SK-N-SH (cell line): ENCODE data around the gene CBX3. TPM values are rescaled to one million over a fixed set of nuclear protein-coding genes. Genes with fewer than 3 reads are reported as not detected.

Source experiments
- CTCF ChIA-PET: fragments of 300-600, 350-600 bp; formaldehyde crosslinking; extraction: SDS; loops from one replicate; lab custom pipeline; 2021; lab: Yijun Ruan, JAX
- POLR2A ChIA-PET: fragments of 350-600 bp; sonication (Branson Sonifier 250); formaldehyde crosslinking; extraction: SDS; loops from one replicate; lab custom pipeline; 2020; ENCODE audit warnings: antibody characterized with exemption, inconsistent platforms; lab: Yijun Ruan, JAX
- DNase-seq: peaks from one replicate; pipeline ENCODE4 v3.0.0; 2012
- H2AFZ ChIP-seq: fragments of 200-600 bp; sonication (generic); 2 replicates; pipeline ENCODE4 v1.8.1; 2016; ENCODE audit warnings: antibody characterized with exemption, mild to moderate bottlenecking, low read depth
- H3F3A ChIP-seq: fragments of 200-600 bp; sonication (generic); replicated peaks from 2 replicates; pipeline ENCODE3; 2016; ENCODE audit warnings: antibody characterized with exemption, mild to moderate bottlenecking; ENCODE audit not compliant: insufficient read depth
- H3K27ac ChIP-seq, 2 experiments: fragments of 200-500 bp in 1 of 2; fragments of 200-600 bp in 1 of 2; sonication (Bioruptor generic) in 1 of 2; sonication (generic), shearing (Covaris generic) in 1 of 2; 2 replicates each; pipeline versions ENCODE4 v1.5.1 to v1.6.1; 2014 to 2016; ENCODE audit warnings: low read depth in 2 of 2, inconsistent platforms in 1 of 2, low read length in 1 of 2, mild to moderate bottlenecking in 1 of 2, mixed read lengths in 1 of 2
- H3K27me3 ChIP-seq: fragments of 200-600 bp; sonication (generic), shearing (Covaris generic); 2 replicates; pipeline ENCODE4 v1.6.1; 2016; ENCODE audit warnings: mixed run types; ENCODE audit not compliant: insufficient read depth
- H3K36me3 ChIP-seq, 2 experiments: fragments of 200-500 bp in 1 of 2; fragments of 200-600 bp in 1 of 2; sonication (Bioruptor generic) in 1 of 2; sonication (generic) in 1 of 2; replicated peaks in 1 of 2; 2 replicates each; pipeline versions ENCODE3 to v1.5.1; 2014 to 2016; ENCODE audit warnings: low read length in 1 of 2, mild to moderate bottlenecking in 1 of 2; ENCODE audit not compliant: insufficient read depth in 2 of 2, control insufficient read depth in 1 of 2
- H3K4me1 ChIP-seq, 2 experiments: fragments of 200-500 bp in 1 of 2; fragments of 200-600 bp in 1 of 2; sonication (Bioruptor generic) in 1 of 2; sonication (generic), shearing (Covaris generic) in 1 of 2; 2 replicates each; pipeline versions ENCODE4 v1.5.1 to v1.6.1; 2014 to 2016; ENCODE audit warnings: low read depth in 1 of 2, low read length in 1 of 2, mixed run types in 1 of 2; ENCODE audit not compliant: insufficient read depth in 2 of 2, control insufficient read depth in 1 of 2
- H3K4me2 ChIP-seq: fragments of 200-600 bp; sonication (generic), shearing (Covaris generic); 2 replicates; pipeline ENCODE4 v1.6.1; 2017; ENCODE audit warnings: mixed run types
- H3K4me3 ChIP-seq, 2 experiments: fragments of 200-500 bp in 1 of 2; fragments of 200-600 bp in 1 of 2; sonication (Bioruptor generic) in 1 of 2; sonication (generic), shearing (Covaris generic) in 1 of 2; 2 replicates each; pipeline versions ENCODE4 v1.5.1 to v1.8.1; 2014 to 2016; ENCODE audit warnings: low read depth in 2 of 2, inconsistent platforms in 1 of 2, low read length in 1 of 2, mild to moderate bottlenecking in 1 of 2, mixed read lengths in 1 of 2, moderate library complexity in 1 of 2
- H3K79me2 ChIP-seq: fragments of 200-600 bp; sonication (generic); 2 replicates; pipeline ENCODE4 v1.8.1; 2017; ENCODE audit warnings: mild to moderate bottlenecking; ENCODE audit not compliant: insufficient read depth
- H3K9ac ChIP-seq: fragments of 200-600 bp; sonication (generic); 2 replicates; pipeline ENCODE4 v1.6.1; 2017; ENCODE audit warnings: mixed run types
- H3K9me2 ChIP-seq: fragments of 200-600 bp; sonication (generic); 2 replicates; pipeline ENCODE4 v1.6.1; 2017; ENCODE audit warnings: mixed run types
- H3K9me3 ChIP-seq: fragments of 200-600 bp; sonication (generic); 2 replicates; pipeline ENCODE4 v1.6.1; 2017; ENCODE audit warnings: mixed run types, mild to moderate bottlenecking, moderate library complexity
- H4K20me1 ChIP-seq: fragments of 200-600 bp; sonication (generic); 2 replicates; pipeline ENCODE4 v1.6.1; 2017; ENCODE audit warnings: mild to moderate bottlenecking, mixed run types; ENCODE audit not compliant: insufficient read depth
- ELF1 ChIP-seq: IDR thresholded peaks from 2 replicates; pipeline ENCODE4 v1.4.0; 2012
- EP300 ChIP-seq, 2 experiments: IDR thresholded peaks; 2 replicates each; pipeline versions ENCODE4 v1.4.0 to v1.6.1; 2012; ENCODE audit warnings: borderline replicate concordance in 1 of 2, low read depth in 1 of 2, low read length in 1 of 2
- FOSL2 ChIP-seq: IDR thresholded peaks from 2 replicates; pipeline ENCODE4 v1.4.0; 2012; ENCODE audit warnings: low read depth, mild to moderate bottlenecking, moderate library complexity, borderline replicate concordance
- FOXJ3 ChIP-seq: sonication (generic); formaldehyde crosslinking; IDR thresholded peaks from 2 replicates; pipeline ENCODE4 v1.5.1; 2020; ENCODE audit warnings: mild to moderate bottlenecking, missing genetic modification reagents
- FOXM1 ChIP-seq: IDR thresholded peaks from 2 replicates; pipeline ENCODE4 v1.4.0; 2012; ENCODE audit warnings: low read depth, mild to moderate bottlenecking
- GABPA ChIP-seq: IDR thresholded peaks from 2 replicates; pipeline ENCODE4 v1.4.0; 2012; ENCODE audit warnings: low read depth, mild to moderate bottlenecking
- GATA2 ChIP-seq: sonication (generic); formaldehyde crosslinking; IDR thresholded peaks from 2 replicates; pipeline ENCODE4 v1.5.0; 2020; ENCODE audit warnings: mild to moderate bottlenecking, missing genetic modification reagents
- MAX ChIP-seq: IDR thresholded peaks from 2 replicates; pipeline ENCODE4 v1.4.0; 2012; ENCODE audit warnings: low read depth
- MEF2A ChIP-seq: IDR thresholded peaks from 2 replicates; pipeline ENCODE4 v1.4.0; 2012; ENCODE audit warnings: low read depth, borderline replicate concordance
- MXI1 ChIP-seq: IDR thresholded peaks from 2 replicates; pipeline ENCODE4 v1.6.1; 2012; ENCODE audit warnings: mild to moderate bottlenecking, low read depth, low read length, improper control_type of control experiment
- NFIC ChIP-seq: IDR thresholded peaks from 2 replicates; pipeline ENCODE4 v1.4.0; 2012; ENCODE audit warnings: borderline replicate concordance
- NRF1 ChIP-seq: IDR thresholded peaks from 2 replicates; pipeline ENCODE4 v1.6.1; 2012; ENCODE audit warnings: low read depth, mild to moderate bottlenecking, low read length
- POLR2AphosphoS5 ChIP-seq: IDR thresholded peaks from 2 replicates; pipeline ENCODE4 v1.6.1; 2012; ENCODE audit warnings: low read depth, low read length
- RAD21 ChIP-seq: IDR thresholded peaks from 2 replicates; pipeline ENCODE4 v1.6.1; 2012; ENCODE audit warnings: mild to moderate bottlenecking, low read length
- RCOR1 ChIP-seq: fragments of 150-350 bp; IDR thresholded peaks from 2 replicates; pipeline ENCODE4 v1.6.1; 2017; ENCODE audit warnings: antibody characterized with exemption, low read length
- RXRA ChIP-seq: IDR thresholded peaks from 2 replicates; pipeline ENCODE4 v1.4.0; 2012; ENCODE audit warnings: low read depth, mild to moderate bottlenecking, borderline replicate concordance
- SIN3A ChIP-seq: IDR thresholded peaks from 2 replicates; pipeline ENCODE4 v1.6.1; 2012; ENCODE audit warnings: low read depth, mild to moderate bottlenecking, low read length, moderate library complexity, borderline replicate concordance
- SMC3 ChIP-seq: IDR thresholded peaks from 2 replicates; pipeline ENCODE4 v1.6.1; 2012; ENCODE audit warnings: low read depth, low read length, improper control_type of control experiment
- TCF12 ChIP-seq: IDR thresholded peaks from 2 replicates; pipeline ENCODE4 v1.4.0; 2012
- USF1 ChIP-seq: IDR thresholded peaks from 2 replicates; pipeline ENCODE4 v1.4.0; 2012; ENCODE audit warnings: low read depth, borderline replicate concordance
- USF2 ChIP-seq: fragments of 150-350 bp; IDR thresholded peaks from 2 replicates; pipeline ENCODE4 v1.6.1; 2017; ENCODE audit warnings: antibody characterized with exemption, low read length, low read depth, borderline replicate concordance
- YY1 ChIP-seq: IDR thresholded peaks from 2 replicates; pipeline ENCODE4 v1.4.0; 2012; ENCODE audit warnings: low read depth, mild to moderate bottlenecking
- WGBS: methylation state at CpG from one replicate; pipeline ENCODE4 v1.1.6; 2017; ENCODE audit warnings: low lambda C conversion rate; 5-methylcytosine and 5-hydroxymethylcytosine counted together
- polyA plus RNA-seq, 3 experiments: library from polyadenylated mRNA; depleted of rRNA; stranded (reverse); fragments of >200 nt; gene quantifications; 2 replicates each; pipeline ENCODE4 v1.2.3, GENCODE V29; 2012
- TF ChIP-seq, protein P1 (sequence below): IDR thresholded peaks from 2 replicates; pipeline ENCODE4 v1.6.1; 2012; ENCODE audit warnings: mild to moderate bottlenecking, low read depth, low read length, moderate library complexity
- TF ChIP-seq, protein P2 (sequence below): IDR thresholded peaks from 2 replicates; pipeline ENCODE4; 2012
- TF ChIP-seq, protein P3 (sequence below): fragments of 150-350 bp; IDR thresholded peaks from 2 replicates; pipeline ENCODE4 v1.6.1; 2016; ENCODE audit warnings: mild to moderate bottlenecking, low read depth, low read length

CBX3 gene
- 97.0 and 119 TPM in 2 replicates for polyA plus RNA-seq (2012; rRNA removed)
- 154 and 237 TPM in 2 replicates for polyA plus RNA-seq (2012; cell fraction: cytosol; rRNA removed)
- polyA plus RNA-seq (2012; cell fraction: nucleus; rRNA removed): 109 and 121 TPM in 2 replicates

GRCh38 chr7:26201247-26202018 is at the start of gene CBX3:
Gene CBX3 (plus strand): TSS chr7:26201745. CDS start chr7:26202999, 1,254 bp downstream.
- Histone ChIP-seq H3K27ac (peak within 1 kb of the TSS; percentile 99 to 100), H2AFZ (peak within 1 kb of the TSS; percentile 66; the same call in 1 of the 2 replicates), H3K9ac (peak within 1 kb of the TSS; percentile 99), H3K9me2 (no peaks in the 10 kb centered on the region), H3K27me3 (no peaks in the 10 kb centered on the region), H3K79me2 (peaks cover 89% of the 10 kb centered on the region), H3K4me1 (peaks cover 20 to 29% of the 10 kb centered on the region in 2 experiments), H3K9me3 (no peaks in the 10 kb centered on the region), H3F3A (peaks cover 35% of the 10 kb centered on the region), H3K4me2 (peak within 1 kb of the TSS; percentile 77), H3K36me3 (peaks cover 58 to 59% of the 10 kb centered on the region in 2 experiments), H3K4me3 (peak within 1 kb of the TSS; percentile 100), H4K20me1 (peaks cover 78% of the 10 kb centered on the region)
- DNase-seq: peak; percentile 98
- WGBS: under 1% methylated on average over 32 of the region's 86 CpGs
- ChIA-PET POLR2A (interaction anchor here (0.6 to 5.7 kb wide), 12 partner anchors 9 to 123 kb away, joined by 3 to 51 read pairs (median 4); partner anchors contain the start of gene NFE2L3), CTCF (interaction anchor here (0.8 to 11.3 kb wide), 9 partner anchors 9 to 467 kb away, joined by 3 to 260 read pairs (median 6); no protein-coding TSS in a partner anchor)
- TF ChIP-seq ELF1 (no peak), USF1 (0 out of 2 replicates have a peak, but pooled peaks have one; percentile 2), RCOR1 (no peak; the same call in 1 of the 2 replicates), MAX (peak; percentile 14), TCF12 (peak; percentile 49), FOXJ3 (CRISPR knock-in tag) (0 out of 2 replicates have a peak, but pooled peaks have one; percentile 43), SIN3A (no peak), RXRA (peak; percentile 35; the same call in 1 of the 2 replicates), EP300 (IDR thresholded peaks at IDR 0.05; ENCODE audit: borderline replicate concordance in 1 of 2, low read depth in 1 of 2, low read length in 1 of 2) (peak; percentile 5 to 12; a peak in 1 of 4 replicates), POLR2AphosphoS5 (peak; percentile 96), FOXM1 (no peak), FOSL2 (no peak), MXI1 (peak; percentile 69; the same call in 1 of the 2 replicates), RAD21 (no peak), GABPA (no peak), SMC3 (no peak), USF2 (no peak; the same call in 1 of the 2 replicates), NFIC (0 out of 2 replicates have a peak, but pooled peaks have one; percentile 29), NRF1 (peak; percentile 39), YY1 (no peak), MEF2A (no peak), GATA2 (no peak)
- TF ChIP-seq, protein P1, sequence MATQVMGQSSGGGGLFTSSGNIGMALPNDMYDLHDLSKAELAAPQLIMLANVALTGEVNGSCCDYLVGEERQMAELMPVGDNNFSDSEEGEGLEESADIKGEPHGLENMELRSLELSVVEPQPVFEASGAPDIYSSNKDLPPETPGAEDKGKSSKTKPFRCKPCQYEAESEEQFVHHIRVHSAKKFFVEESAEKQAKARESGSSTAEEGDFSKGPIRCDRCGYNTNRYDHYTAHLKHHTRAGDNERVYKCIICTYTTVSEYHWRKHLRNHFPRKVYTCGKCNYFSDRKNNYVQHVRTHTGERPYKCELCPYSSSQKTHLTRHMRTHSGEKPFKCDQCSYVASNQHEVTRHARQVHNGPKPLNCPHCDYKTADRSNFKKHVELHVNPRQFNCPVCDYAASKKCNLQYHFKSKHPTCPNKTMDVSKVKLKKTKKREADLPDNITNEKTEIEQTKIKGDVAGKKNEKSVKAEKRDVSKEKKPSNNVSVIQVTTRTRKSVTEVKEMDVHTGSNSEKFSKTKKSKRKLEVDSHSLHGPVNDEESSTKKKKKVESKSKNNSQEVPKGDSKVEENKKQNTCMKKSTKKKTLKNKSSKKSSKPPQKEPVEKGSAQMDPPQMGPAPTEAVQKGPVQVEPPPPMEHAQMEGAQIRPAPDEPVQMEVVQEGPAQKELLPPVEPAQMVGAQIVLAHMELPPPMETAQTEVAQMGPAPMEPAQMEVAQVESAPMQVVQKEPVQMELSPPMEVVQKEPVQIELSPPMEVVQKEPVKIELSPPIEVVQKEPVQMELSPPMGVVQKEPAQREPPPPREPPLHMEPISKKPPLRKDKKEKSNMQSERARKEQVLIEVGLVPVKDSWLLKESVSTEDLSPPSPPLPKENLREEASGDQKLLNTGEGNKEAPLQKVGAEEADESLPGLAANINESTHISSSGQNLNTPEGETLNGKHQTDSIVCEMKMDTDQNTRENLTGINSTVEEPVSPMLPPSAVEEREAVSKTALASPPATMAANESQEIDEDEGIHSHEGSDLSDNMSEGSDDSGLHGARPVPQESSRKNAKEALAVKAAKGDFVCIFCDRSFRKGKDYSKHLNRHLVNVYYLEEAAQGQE: peak; percentile 72; the same call in 1 of the 2 replicates
- TF ChIP-seq, protein P2, sequence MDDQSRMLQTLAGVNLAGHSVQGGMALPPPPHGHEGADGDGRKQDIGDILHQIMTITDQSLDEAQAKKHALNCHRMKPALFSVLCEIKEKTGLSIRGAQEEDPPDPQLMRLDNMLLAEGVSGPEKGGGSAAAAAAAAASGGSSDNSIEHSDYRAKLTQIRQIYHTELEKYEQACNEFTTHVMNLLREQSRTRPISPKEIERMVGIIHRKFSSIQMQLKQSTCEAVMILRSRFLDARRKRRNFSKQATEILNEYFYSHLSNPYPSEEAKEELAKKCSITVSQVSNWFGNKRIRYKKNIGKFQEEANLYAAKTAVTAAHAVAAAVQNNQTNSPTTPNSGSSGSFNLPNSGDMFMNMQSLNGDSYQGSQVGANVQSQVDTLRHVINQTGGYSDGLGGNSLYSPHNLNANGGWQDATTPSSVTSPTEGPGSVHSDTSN: peak; percentile 1; the same call in 1 of the 2 replicates
- TF ChIP-seq, protein P3, sequence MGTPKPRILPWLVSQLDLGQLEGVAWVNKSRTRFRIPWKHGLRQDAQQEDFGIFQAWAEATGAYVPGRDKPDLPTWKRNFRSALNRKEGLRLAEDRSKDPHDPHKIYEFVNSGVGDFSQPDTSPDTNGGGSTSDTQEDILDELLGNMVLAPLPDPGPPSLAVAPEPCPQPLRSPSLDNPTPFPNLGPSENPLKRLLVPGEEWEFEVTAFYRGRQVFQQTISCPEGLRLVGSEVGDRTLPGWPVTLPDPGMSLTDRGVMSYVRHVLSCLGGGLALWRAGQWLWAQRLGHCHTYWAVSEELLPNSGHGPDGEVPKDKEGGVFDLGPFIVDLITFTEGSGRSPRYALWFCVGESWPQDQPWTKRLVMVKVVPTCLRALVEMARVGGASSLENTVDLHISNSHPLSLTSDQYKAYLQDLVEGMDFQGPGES: no peak
